ENCODE data around the gene CSTB. TPM values are rescaled to one million over a fixed set of nuclear protein-coding genes. Genes with fewer than 3 reads are reported as not detected.

CSTB gene
- total RNA-seq, 4 donors from 2014 or later, result 11.4 to 16.7 (median 13.3) TPM

GRCh38 chr21:43816611-43817071, 40.5 kb upstream of the CSTB start:
- H3K36me3 ChIP-seq, result peaks cover 0 to 13% (median 0%) of the 10 kb centered on the region in 3 donors
- no peak overlapping the region for H3K4me3 ChIP-seq
- 74 to 88% methylated on average over 7 to 12 of the region's 14 CpGs for WGBS, 2 donors
- no peaks in the 10 kb centered on the region for H3K27me3 ChIP-seq
- H3K27ac ChIP-seq, result no peak overlapping the region
- peaks cover 0 to 18% (median under 1%) of the 10 kb centered on the region in 4 donors for H3K4me1 ChIP-seq
- H3K9me3 ChIP-seq, result peaks cover 0 to 10% (median 0%) of the 10 kb centered on the region in 4 donors
- TF ChIP-seq POLR2A (IDR thresholded peaks at IDR 0.05), result no peak
- no peak for DNase-seq (ENCODE audit: low spot score in 2 of 2)

- Histone ChIP-seq H3K4me1 (peaks cover 0 to 25% (median 5%) of the 10 kb centered on the region in 4 donors), H3K9me3 (peaks cover 0 to 10% (median 0%) of the 10 kb centered on the region in 4 donors), H3K27me3 (no peaks in the 10 kb centered on the region), H3K27ac (no peak overlapping the region), H3K4me3 (no peak overlapping the region), H3K36me3 (peaks cover 0 to 13% (median 0%) of the 10 kb centered on the region in 3 donors)
- TF ChIP-seq EP300 (IDR thresholded peaks at IDR 0.05) (no peak), POLR2A (IDR thresholded peaks at IDR 0.05) (no peak), CTCF (IDR thresholded peaks at IDR 0.05) (no peak)
- WGBS, 2 donors, result 85 to 89% methylated on average over 14 to 15 of the region's 15 CpGs
- DNase-seq (ENCODE audit: low spot score in 2 of 2), result no peak
Measured at GRCh38 chr21:43815991-43816390, 39.9 kb upstream of the CSTB start.

- TF ChIP-seq POLR2A (IDR thresholded peaks at IDR 0.05) (no peak), CTCF (IDR thresholded peaks at IDR 0.05) (no peak), EP300 (IDR thresholded peaks at IDR 0.05) (no peak)
- H3K27me3 ChIP-seq, result no peaks in the 10 kb centered on the region
- H3K9me3 ChIP-seq, result peaks cover 0 to 10% (median 0%) of the 10 kb centered on the region in 4 donors
- 45 to 71% methylated on average over 5 to 9 of the region's 27 CpGs for WGBS, 2 donors
- no peak overlapping the region for H3K27ac ChIP-seq
- no peak for DNase-seq (ENCODE audit: low spot score in 2 of 2)
- H3K36me3 ChIP-seq, result peaks cover 0 to 9% (median 0%) of the 10 kb centered on the region in 3 donors
- H3K4me3 ChIP-seq, result no peak overlapping the region
- peaks cover 0 to 32% (median 11%) of the 10 kb centered on the region in 4 donors for H3K4me1 ChIP-seq
Measured at GRCh38 chr21:43815107-43815613, 39.1 kb upstream of the CSTB start.

- peaks cover 0 to 8% (median 0%) of the 10 kb centered on the region in 3 donors for H3K36me3 ChIP-seq
- no peak overlapping the region for H3K27ac ChIP-seq
- H3K4me3 ChIP-seq, result no peak overlapping the region
- no peaks in the 10 kb centered on the region for H3K27me3 ChIP-seq
- peaks cover 0 to 32% (median 11%) of the 10 kb centered on the region in 4 donors for H3K4me1 ChIP-seq
- no peak for DNase-seq (ENCODE audit: low spot score in 2 of 2)
- WGBS, 2 donors, result 53 to 61% methylated on average over 26 to 28 of the region's 28 CpGs
- H3K9me3 ChIP-seq, result peaks cover 0 to 10% (median 0%) of the 10 kb centered on the region in 4 donors
- TF ChIP-seq EP300 (IDR thresholded peaks at IDR 0.05), result no peak
- TF ChIP-seq POLR2A (IDR thresholded peaks at IDR 0.05), result no peak
- no peak for TF ChIP-seq CTCF (IDR thresholded peaks at IDR 0.05)
Measured at GRCh38 chr21:43814215-43815106, 38.4 kb upstream of the CSTB start.

GRCh38 chr21:43813656-43813980, 37.5 kb upstream of the CSTB start:
- Histone ChIP-seq H3K4me3 (no peak overlapping the region), H3K36me3 (peaks cover 0 to 9% (median 0%) of the 10 kb centered on the region in 3 donors), H3K27me3 (no peaks in the 10 kb centered on the region), H3K9me3 (peaks cover 0 to 3% (median 0%) of the 10 kb centered on the region in 4 donors), H3K4me1 (peaks cover 0 to 32% (median 11%) of the 10 kb centered on the region in 4 donors), H3K27ac (no peak overlapping the region)
- 83 to 86% methylated on average over 3 to 5 of the region's 5 CpGs for WGBS, 2 donors
- DNase-seq (ENCODE audit: low spot score in 2 of 2), result no peak
- TF ChIP-seq POLR2A (IDR thresholded peaks at IDR 0.05) (no peak), CTCF (IDR thresholded peaks at IDR 0.05) (no peak), EP300 (IDR thresholded peaks at IDR 0.05) (no peak)

Measured in tibial nerve (tissue), 4 donors.